ENCODE results near the gene USB1.

- TF ChIP-seq CTCF (IDR thresholded peaks at IDR 0.05), result no peak
- TF ChIP-seq POLR2A (IDR thresholded peaks at IDR 0.05), result no peak
These were observed 18.8 kb upstream of the USB1 start for GRCh38 chr16:57982385-57982784.

Measured in thyroid gland (tissue), 4 donors.